Body of pancreas (tissue), 4 donors: ENCODE data around the gene PRDM16. TPM values are rescaled to one million over a fixed set of nuclear protein-coding genes. Genes with fewer than 3 reads are reported as not detected.

Experiments
- ATAC-seq: fragments of 150-250 bp; one replicate; pipeline ENCODE4 v1.9.1; 2016
- DNase-seq, 4 donors: peaks; one replicate each; pipeline ENCODE4 v3.0.0-alpha.2; 2019
- H3K27ac ChIP-seq, 4 donors: fragments of 200-600 bp; sonication (generic); 1 replicate in 3 of 4; 2 replicates in 1 of 4; pipeline versions ENCODE4 v1.5.1 to v1.6.1; 2016 to 2019; ENCODE audit warnings: mild to moderate bottlenecking in 1 of 4, mixed read lengths in 1 of 4, moderate library complexity in 1 of 4
- H3K27me3 ChIP-seq, 2 donors: fragments of 200-600 bp; sonication (generic); one replicate each; pipeline ENCODE4 v1.6.0; 2016; ENCODE audit warnings: mild to moderate bottlenecking in 1 of 2
- H3K36me3 ChIP-seq, 2 donors: fragments of 200-600 bp; sonication (generic); replicated peaks in 1 of 2; 2 replicates each; pipeline ENCODE4 v1.5.1; 2016; ENCODE audit warnings: low read depth in 2 of 2; ENCODE audit not compliant: insufficient read depth in 1 of 2
- H3K4me1 ChIP-seq: fragments of 200-600 bp; sonication (generic); one replicate; pipeline ENCODE4 v1.6.0; 2016
- H3K4me3 ChIP-seq, 2 donors: fragments of 200-600 bp; sonication (generic); 1 replicate in 1 of 2; 2 replicates in 1 of 2; pipeline ENCODE4 v1.5.1; 2016 to 2019
- H3K9me3 ChIP-seq, 3 donors: fragments of 200-600 bp; sonication (generic); 1 replicate in 2 of 3; 2 replicates in 1 of 3; pipeline ENCODE4 v1.5.1; 2016
- CTCF ChIP-seq, 7 experiments: fragments of 450-650 bp in 4 of 7; fragments of 200-600 bp in 3 of 7; sonication (generic) in 3 of 7; IDR thresholded peaks; one replicate each; pipeline ENCODE4 v1.5.1; 2016 to 2019; ENCODE audit warnings: antibody characterized with exemption in 7 of 7
- POLR2A ChIP-seq, 3 donors: fragments of 450-650 bp; IDR thresholded peaks; one replicate each; pipeline ENCODE4 v1.6.1; 2016; ENCODE audit warnings: antibody characterized with exemption in 3 of 3, mild to moderate bottlenecking in 2 of 3
- WGBS, 2 donors: methylation state at CpG; one replicate each; pipeline ENCODE4 v1.1.5; 2017; 5-methylcytosine and 5-hydroxymethylcytosine counted together
- intact Hi-C: fragments of 100-400 bp; cut with DNase I; formaldehyde crosslinking; loops from one replicate; pipeline ENCODE4 v1.15.1; 2023
- total RNA-seq, 2 donors: library from RNA; depleted of rRNA; stranded (reverse); fragments of >200 nt; gene quantifications; one replicate each; pipeline ENCODE4 v1.1.0, GENCODE V29; 2016

The PRDM16 gene
- total RNA-seq, 2 donors from 2014 or later = 15.2 to 16.6 TPM

GRCh38 chr1:3453891-3454810 lies 385.1 kb downstream of the PRDM16 start, which contains the start of gene ARHGEF16:
TSS of gene ARHGEF16 (plus strand) at chr1:3454665. CDS start at chr1:3463085, 8,420 bp downstream.
- Histone ChIP-seq H3K9me3 (no peaks in the 10 kb centered on the region), H3K4me3 (peak within 1 kb of the TSS; percentile 56 to 58), H3K4me1 (peaks cover 35% of the 10 kb centered on the region), H3K36me3 (no peaks in the 10 kb centered on the region), H3K27me3 (no peaks in the 10 kb centered on the region), H3K27ac (peak within 1 kb of the TSS; percentile 65 to 85 (median 78))
- intact Hi-C loops = loop anchor here (5.0 kb wide), 2 partner anchors 33 to 163 kb away; no protein-coding TSS in a partner anchor
- ATAC-seq (peak; percentile 86), DNase-seq (peak; percentile 88 to 94 (median 92))
- TF ChIP-seq CTCF (IDR thresholded peaks at IDR 0.05) (peak; percentile 34 to 81 (median 45)), POLR2A (IDR thresholded peaks at IDR 0.05) (no peak)
- WGBS, 2 donors = 7% methylated on average over 58 of the region's 84 CpGs; no CpG with 5 or more reads in 1 of the 2 donors

- no peaks in the 10 kb centered on the region for H3K36me3 ChIP-seq
- no peaks in the 10 kb centered on the region for H3K9me3 ChIP-seq
- DNase-seq (peak; percentile 52 to 70 (median 56)), ATAC-seq (peak; percentile 32)
- H3K4me1 ChIP-seq = peaks cover 43% of the 10 kb centered on the region
- H3K27me3 ChIP-seq = no peaks in the 10 kb centered on the region
- intact Hi-C loops = loop anchor here (5.0 kb wide), 2 partner anchors 32 to 162 kb away; no protein-coding TSS in a partner anchor
- TF ChIP-seq CTCF (IDR thresholded peaks at IDR 0.05) = no peak
- peak in 1 of 3 donors; percentile 20 for TF ChIP-seq POLR2A (IDR thresholded peaks at IDR 0.05)
- H3K4me3 ChIP-seq = peak overlapping the region; percentile 56 to 58
- peak overlapping the region; percentile 65 to 85 (median 78) for H3K27ac ChIP-seq
- 15 to 17% methylated on average over 19 to 26 of the region's 46 CpGs for WGBS, 2 donors
Measured at GRCh38 chr1:3454811-3455618, 386.0 kb downstream of the PRDM16 start.

- intact Hi-C loops = no loop called here
- DNase-seq (no peak), ATAC-seq (no peak)
- H3K27ac ChIP-seq = peak overlapping the region in 2 of 4 donors; percentile 74 to 82
- peaks cover 52% of the 10 kb centered on the region for H3K4me1 ChIP-seq
- 60 to 90% methylated on average over 1 to 18 of the region's 18 CpGs for WGBS, 2 donors
- TF ChIP-seq CTCF (IDR thresholded peaks at IDR 0.05) (no peak), POLR2A (IDR thresholded peaks at IDR 0.05) (no peak)
- no peaks in the 10 kb centered on the region for H3K27me3 ChIP-seq
- no peaks in the 10 kb centered on the region for H3K9me3 ChIP-seq
- no peak overlapping the region for H3K4me3 ChIP-seq
- H3K36me3 ChIP-seq = no peaks in the 10 kb centered on the region
Measured at GRCh38 chr1:3455670-3456448, 386.9 kb downstream of the PRDM16 start.

- Histone ChIP-seq H3K27me3 (no peaks in the 10 kb centered on the region), H3K4me1 (peaks cover 58% of the 10 kb centered on the region), H3K27ac (peak overlapping the region in 1 of 4 donors; percentile 16), H3K4me3 (no peak overlapping the region), H3K9me3 (no peaks in the 10 kb centered on the region), H3K36me3 (no peaks in the 10 kb centered on the region)
- no peak for DNase-seq
- TF ChIP-seq CTCF (IDR thresholded peaks at IDR 0.05) (no peak), POLR2A (IDR thresholded peaks at IDR 0.05) (no peak)
- no peak for ATAC-seq
- intact Hi-C loops = no loop called here
- WGBS, 2 donors = 56 to 73% methylated on average over 3 to 12 of the region's 12 CpGs
Measured at GRCh38 chr1:3456449-3456963, 387.5 kb downstream of the PRDM16 start.
